Ectodermal cell (in vitro differentiated cells): ENCODE measurements around the gene BMP2K.

ENCODE experiments used
- H3K27ac ChIP-seq: 2 replicates; pipeline ENCODE4 v1.7.0; 2013; ENCODE audit warnings: mild to moderate bottlenecking, low read depth, low read length; ENCODE audit not compliant: insufficient read depth, poor library complexity, severe bottlenecking
- H3K27me3 ChIP-seq: 2 replicates; pipeline ENCODE4 v1.7.0; 2013; ENCODE audit warnings: mild to moderate bottlenecking, low read length; ENCODE audit not compliant: insufficient read depth, control insufficient read depth, poor library complexity, severe bottlenecking
- H3K36me3 ChIP-seq: one replicate; pipeline ENCODE4 v1.7.0; 2013; ENCODE audit warnings: low read length; ENCODE audit not compliant: control insufficient read depth, insufficient read depth
- H3K4me1 ChIP-seq: one replicate; pipeline ENCODE4 v1.7.0; 2013; ENCODE audit warnings: low read length; ENCODE audit not compliant: control insufficient read depth, insufficient read depth
- H3K4me3 ChIP-seq: 2 replicates; pipeline ENCODE4 v1.7.0; 2013; ENCODE audit warnings: low read depth, low read length, control low read depth; ENCODE audit not compliant: insufficient read depth
- H3K9me3 ChIP-seq: 2 replicates; pipeline ENCODE4 v1.7.0; 2013; ENCODE audit warnings: mild to moderate bottlenecking, low read length, moderate library complexity; ENCODE audit not compliant: control insufficient read depth
- WGBS, 2 experiments: methylation state at CpG; one replicate each; pipeline ENCODE4 v1.1.7; 2013; ENCODE audit warnings: missing lambda C conversion rate in 2 of 2; 5-methylcytosine and 5-hydroxymethylcytosine counted together

Gene BMP2K

DNA sequence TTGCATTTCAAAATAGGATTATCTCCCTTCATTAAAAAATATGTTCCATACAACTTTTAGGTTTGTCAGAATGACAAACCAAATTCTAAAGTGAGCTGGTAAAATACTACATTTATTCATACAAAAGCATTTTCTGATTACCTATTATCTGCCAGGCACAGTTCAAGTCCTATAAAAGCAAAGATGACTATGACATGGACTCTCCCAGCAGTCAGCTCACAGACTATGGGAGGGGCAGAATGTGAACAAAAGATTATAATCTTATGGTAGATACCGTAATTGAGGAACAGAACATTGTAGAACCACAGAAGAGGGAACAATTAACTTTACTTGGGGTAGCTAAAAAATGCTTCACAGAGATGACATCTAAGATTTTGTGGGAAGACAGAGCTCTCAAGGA is 150.7 kb downstream of the BMP2K start:
- Histone ChIP-seq H3K4me1 (no peaks in the 10 kb centered on the region), H3K36me3 (peaks cover 17% of the 10 kb centered on the region), H3K4me3 (no peak overlapping the region), H3K27ac (no peak overlapping the region), H3K9me3 (no peaks in the 10 kb centered on the region), H3K27me3 (no peaks in the 10 kb centered on the region)
- WGBS, 2 experiments = 96 to 97% methylated on average over 1 of the region's 1 CpG

DNA sequence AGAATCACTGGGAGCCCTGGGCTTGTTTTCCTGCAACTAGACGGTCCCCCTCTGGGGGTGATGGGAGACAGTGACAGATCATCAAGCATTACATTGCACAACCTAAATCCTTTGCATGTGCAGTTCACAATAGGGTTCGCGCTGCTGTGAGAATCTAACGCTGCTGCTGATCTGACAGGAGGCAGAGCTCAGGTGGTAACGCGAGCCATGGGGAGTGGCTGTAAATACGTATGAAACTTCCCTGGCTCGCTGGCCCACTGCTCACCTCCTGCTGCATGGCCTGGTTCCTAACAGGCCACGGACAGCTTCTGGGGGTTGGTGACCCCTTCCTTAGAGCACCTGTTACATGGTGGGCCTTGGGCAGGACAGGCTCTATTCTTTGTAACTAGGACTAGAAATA is 152.7 kb downstream of the BMP2K start:
- no peaks in the 10 kb centered on the region for H3K4me1 ChIP-seq
- H3K27ac ChIP-seq = no peak overlapping the region
- no peak overlapping the region for H3K4me3 ChIP-seq
- no peaks in the 10 kb centered on the region for H3K27me3 ChIP-seq
- H3K9me3 ChIP-seq = no peaks in the 10 kb centered on the region
- peaks cover 17% of the 10 kb centered on the region for H3K36me3 ChIP-seq
- WGBS, 2 experiments = 90% methylated on average over 9 of the region's 9 CpGs

DNA sequence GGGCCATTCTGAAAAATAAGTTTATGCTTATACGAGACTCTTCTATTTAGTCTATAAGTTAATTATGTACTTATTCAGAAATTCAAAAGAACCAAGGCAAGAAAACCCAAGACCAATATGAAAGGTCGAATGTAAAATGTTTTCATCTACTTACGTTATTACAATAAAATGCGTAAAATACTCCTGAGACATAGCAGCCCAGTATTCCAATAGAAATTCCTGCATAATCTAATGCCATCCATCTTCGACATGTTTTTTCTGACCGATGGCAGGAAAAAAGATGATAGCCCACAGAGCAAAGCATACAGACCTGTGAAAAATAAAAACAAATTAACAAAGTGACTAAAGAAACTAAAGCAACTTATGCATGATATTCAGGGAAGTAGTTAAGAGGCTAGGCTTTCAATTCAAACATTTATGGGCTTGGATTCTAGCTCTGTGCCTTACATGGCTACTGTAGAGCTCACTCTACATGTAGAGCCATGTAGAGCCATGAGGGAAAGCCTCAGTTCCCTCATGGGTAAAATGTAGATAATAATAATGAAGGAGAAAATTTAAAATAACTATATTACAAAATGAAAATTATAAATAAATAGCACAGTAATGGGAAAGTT is 154.0 kb downstream of the BMP2K start:
- no peaks in the 10 kb centered on the region for H3K9me3 ChIP-seq
- H3K4me3 ChIP-seq = no peak overlapping the region
- no peak overlapping the region for H3K27ac ChIP-seq
- 95 to 98% methylated on average over 5 of the region's 6 CpGs for WGBS, 2 experiments
- H3K4me1 ChIP-seq = no peaks in the 10 kb centered on the region
- H3K27me3 ChIP-seq = no peaks in the 10 kb centered on the region
- peaks cover 17% of the 10 kb centered on the region for H3K36me3 ChIP-seq

DNA sequence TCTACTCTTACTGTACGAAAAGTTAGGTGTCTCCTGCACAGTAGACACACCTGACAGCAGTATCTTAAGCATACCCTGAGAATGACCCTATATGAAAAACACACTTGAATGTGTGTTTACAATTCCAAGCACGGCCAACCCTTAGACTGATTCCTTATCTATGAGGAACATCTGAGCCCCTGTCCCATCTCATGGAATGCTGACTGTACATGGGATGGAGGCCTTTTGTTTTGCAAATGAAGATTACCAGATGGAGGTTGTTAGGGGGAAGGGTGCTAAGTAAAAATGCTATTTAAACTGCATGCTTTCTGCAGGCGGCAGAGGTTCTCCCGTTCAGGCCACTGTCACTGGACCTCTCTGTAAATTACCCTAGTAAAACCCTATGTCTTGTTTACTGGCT is 160.8 kb downstream of the BMP2K start:
- no peaks in the 10 kb centered on the region for H3K9me3 ChIP-seq
- no peaks in the 10 kb centered on the region for H3K36me3 ChIP-seq
- H3K4me1 ChIP-seq = peaks cover 4% of the 10 kb centered on the region
- 59 to 61% methylated on average over 4 of the region's 4 CpGs for WGBS, 2 experiments
- H3K4me3 ChIP-seq = no peak overlapping the region
- H3K27ac ChIP-seq = no peak overlapping the region
- H3K27me3 ChIP-seq = no peaks in the 10 kb centered on the region

DNA sequence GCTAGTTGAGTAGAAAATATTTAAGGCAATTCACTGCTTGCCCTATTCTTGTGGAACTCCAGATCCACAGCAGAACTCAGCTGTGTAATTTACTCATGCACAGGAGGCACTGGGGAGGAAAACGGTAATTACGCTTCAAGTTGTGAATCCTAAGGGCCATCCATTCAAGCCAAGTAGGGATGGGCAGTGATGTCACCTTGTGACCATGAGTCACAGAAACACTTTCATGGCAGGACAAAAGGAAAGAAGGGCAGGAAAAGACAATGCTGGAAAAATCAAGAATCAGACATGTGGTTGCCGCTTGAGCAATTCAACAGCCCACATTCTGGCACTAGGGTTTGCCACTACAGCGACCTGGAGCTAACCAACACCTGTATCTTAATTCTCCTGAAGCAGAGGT is 161.7 kb downstream of the BMP2K start:
- Histone ChIP-seq H3K4me3 (peak overlapping the region; percentile 77), H3K27me3 (no peaks in the 10 kb centered on the region), H3K9me3 (no peaks in the 10 kb centered on the region), H3K27ac (no peak overlapping the region), H3K4me1 (peaks cover 4% of the 10 kb centered on the region), H3K36me3 (no peaks in the 10 kb centered on the region)
- WGBS, 2 experiments = 70 to 79% methylated on average over 4 of the region's 4 CpGs

DNA sequence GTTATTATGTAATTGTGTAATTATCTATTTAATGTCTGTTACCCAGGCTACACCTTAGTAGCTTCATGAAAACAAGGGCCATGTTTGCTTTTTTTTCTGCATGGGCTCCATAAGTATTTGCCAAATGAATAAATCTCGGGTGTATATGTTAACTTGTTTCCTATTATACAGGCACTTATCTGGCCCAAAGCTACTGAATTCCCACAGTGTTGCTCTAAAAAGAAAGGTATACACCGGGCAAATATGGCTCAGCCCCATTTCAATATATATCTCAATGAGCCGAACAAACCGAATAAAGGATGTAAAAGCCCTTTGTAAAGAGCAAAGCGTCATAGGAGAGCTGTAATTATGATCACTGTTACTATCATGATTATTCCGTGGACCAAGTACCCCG is 162.3 kb downstream of the BMP2K start:
- no peaks in the 10 kb centered on the region for H3K36me3 ChIP-seq
- H3K27me3 ChIP-seq = no peaks in the 10 kb centered on the region
- no peak overlapping the region for H3K27ac ChIP-seq
- peaks cover 4% of the 10 kb centered on the region for H3K4me1 ChIP-seq
- WGBS, 2 experiments = 10 to 16% methylated on average over 6 to 7 of the region's 7 CpGs
- H3K4me3 ChIP-seq = peak overlapping the region; percentile 77
- H3K9me3 ChIP-seq = no peaks in the 10 kb centered on the region

DNA sequence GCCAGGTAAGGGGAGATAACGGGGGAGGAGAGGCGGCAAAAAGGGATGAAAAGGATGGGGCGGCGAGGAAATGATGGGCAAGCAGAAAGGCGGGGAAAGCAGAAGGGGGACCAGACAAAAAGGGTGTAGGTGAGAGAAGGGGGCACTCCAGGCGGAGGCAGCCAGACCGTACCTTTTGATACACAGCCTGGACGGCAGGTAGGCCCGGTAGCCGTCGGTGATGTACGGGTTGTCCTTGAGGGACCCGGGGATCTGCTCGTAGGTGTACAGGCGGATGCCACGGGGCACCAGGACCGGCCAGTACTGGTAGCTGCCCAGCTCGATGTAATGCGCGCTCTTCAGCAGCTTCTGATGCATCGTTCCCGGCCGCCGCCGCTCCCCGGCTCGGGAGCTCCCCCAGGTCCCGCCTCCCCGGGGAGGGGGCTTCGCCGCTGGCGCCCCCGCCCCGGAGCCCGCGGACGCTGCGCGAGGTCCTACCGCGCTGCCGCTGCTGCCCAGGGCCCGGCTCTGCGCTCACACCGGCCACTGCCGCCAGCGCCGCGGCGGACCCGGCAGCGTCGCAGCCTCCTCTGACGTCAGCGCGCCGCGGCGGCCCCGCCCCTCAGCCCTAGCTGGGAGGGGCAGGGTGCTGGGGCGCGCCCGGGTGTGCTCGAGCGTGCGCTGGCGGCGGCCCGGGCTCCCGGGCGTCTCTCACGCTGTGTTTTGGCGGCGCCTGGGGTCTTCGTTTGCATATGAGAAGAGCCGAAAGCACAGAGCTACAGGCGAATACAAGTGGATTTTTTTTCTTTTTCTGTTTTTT is 162.9 kb downstream of the BMP2K start, which contains the start of gene PAQR3:
PAQR3 (minus strand) TSS at position 571 of the 799 bp plus-strand sequence; CDS start at position 357, 214 bp downstream.
- no peaks in the 10 kb centered on the region for H3K36me3 ChIP-seq
- WGBS, 2 experiments = 0% methylated on average over 77 of the region's 77 CpGs
- H3K4me1 ChIP-seq = peaks cover 4% of the 10 kb centered on the region
- H3K9me3 ChIP-seq = no peaks in the 10 kb centered on the region
- H3K4me3 ChIP-seq = peak within 1 kb of the TSS; percentile 77
- no peak within 1 kb of the TSS for H3K27ac ChIP-seq
- no peaks in the 10 kb centered on the region for H3K27me3 ChIP-seq

DNA sequence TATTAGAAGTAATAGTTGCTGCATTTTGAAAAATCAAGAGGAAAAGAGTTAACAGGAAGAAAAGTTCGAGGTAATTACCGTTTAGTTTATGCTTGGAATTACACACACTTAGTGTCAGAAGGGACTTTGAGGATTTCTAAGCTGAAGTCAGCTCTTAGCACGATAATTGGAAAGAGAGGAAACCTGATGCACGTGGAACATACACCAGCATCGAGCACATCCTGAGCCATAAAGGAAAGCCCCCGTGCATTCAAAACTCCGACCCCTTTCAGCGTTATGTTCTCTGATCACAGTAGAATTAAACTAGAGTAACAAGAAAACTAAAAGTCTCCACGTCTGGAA is 163.5 kb downstream of the BMP2K start:
- 2 to 4% methylated on average over 8 to 9 of the region's 9 CpGs for WGBS, 2 experiments
- Histone ChIP-seq H3K27me3 (no peaks in the 10 kb centered on the region), H3K27ac (no peak overlapping the region), H3K9me3 (no peaks in the 10 kb centered on the region), H3K4me1 (peaks cover 4% of the 10 kb centered on the region), H3K4me3 (peak overlapping the region; percentile 77), H3K36me3 (no peaks in the 10 kb centered on the region)

DNA sequence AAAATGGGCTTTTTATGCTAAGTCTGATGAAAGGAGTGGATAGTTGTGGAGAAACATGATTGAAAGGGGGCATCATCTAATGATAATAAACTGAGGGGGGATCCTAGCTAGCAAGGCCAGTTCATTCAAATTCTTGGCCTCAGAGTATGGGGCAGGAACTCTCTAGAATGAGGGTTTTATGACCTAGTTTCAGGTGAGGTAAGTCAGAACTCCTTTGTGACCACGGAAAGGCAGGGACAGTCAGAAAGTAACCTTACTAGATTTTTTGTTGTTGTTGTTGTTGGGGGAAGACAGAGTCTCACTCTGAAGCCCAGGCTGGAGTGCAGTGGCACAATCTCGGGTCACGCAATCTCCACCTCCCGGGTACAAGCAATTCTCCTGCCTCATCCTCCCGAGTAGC is 164.6 kb downstream of the BMP2K start:
- 90 to 92% methylated on average over 5 of the region's 5 CpGs for WGBS, 2 experiments
- H3K9me3 ChIP-seq = no peaks in the 10 kb centered on the region

DNA sequence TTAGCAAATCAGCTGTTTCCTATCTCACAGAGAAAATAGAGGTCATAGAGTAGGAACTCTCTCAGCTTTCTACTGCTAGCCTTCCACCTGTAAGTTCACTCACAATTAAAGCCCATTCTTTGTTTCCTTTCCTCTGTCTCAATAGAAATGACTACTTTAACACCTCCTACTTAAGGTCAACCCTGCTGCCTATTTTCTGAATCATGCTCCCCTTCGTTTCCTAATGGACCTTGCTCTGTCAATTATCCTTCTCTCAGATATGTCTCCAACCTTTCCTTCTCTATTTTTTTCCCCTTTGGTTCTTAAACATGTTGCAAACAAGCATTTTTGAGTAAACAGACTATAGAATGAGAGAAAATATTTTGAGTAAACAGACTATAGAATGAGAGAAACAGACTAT is 168.2 kb downstream of the BMP2K start:
- WGBS, 2 experiments = 82 to 100% methylated on average over 1 of the region's 1 CpG
- Histone ChIP-seq H3K27me3 (no peaks in the 10 kb centered on the region), H3K4me3 (no peak overlapping the region), H3K9me3 (no peaks in the 10 kb centered on the region), H3K36me3 (no peaks in the 10 kb centered on the region), H3K27ac (no peak overlapping the region), H3K4me1 (peaks cover 4% of the 10 kb centered on the region)

More for the DNA sequence above, 164.6 kb downstream of the BMP2K start:
- H3K4me3 ChIP-seq = no peak overlapping the region
- no peak overlapping the region for H3K27ac ChIP-seq
- no peaks in the 10 kb centered on the region for H3K27me3 ChIP-seq
- no peaks in the 10 kb centered on the region for H3K36me3 ChIP-seq
- peaks cover 4% of the 10 kb centered on the region for H3K4me1 ChIP-seq
